HT-29 (cell line): ENCODE results near the gene GSPT1. TPM values are rescaled to one million over a fixed set of nuclear protein-coding genes. Genes with fewer than 3 reads are reported as not detected.

ENCODE experiments used
- DNase-seq: peaks from one replicate; pipeline ENCODE4 v3.0.0-alpha.2; 2015; ENCODE audit warnings: low spot score
- total RNA-seq: library from RNA; depleted of rRNA; stranded (reverse); fragments of >200 nt; shearing (Covaris generic); gene quantifications from 2 replicates; pipeline ENCODE4 v1.2.3, GENCODE V29; 2014

The GSPT1 gene
- total RNA-seq, 1 experiment from 2014 or later = 59.4 TPM

DNA sequence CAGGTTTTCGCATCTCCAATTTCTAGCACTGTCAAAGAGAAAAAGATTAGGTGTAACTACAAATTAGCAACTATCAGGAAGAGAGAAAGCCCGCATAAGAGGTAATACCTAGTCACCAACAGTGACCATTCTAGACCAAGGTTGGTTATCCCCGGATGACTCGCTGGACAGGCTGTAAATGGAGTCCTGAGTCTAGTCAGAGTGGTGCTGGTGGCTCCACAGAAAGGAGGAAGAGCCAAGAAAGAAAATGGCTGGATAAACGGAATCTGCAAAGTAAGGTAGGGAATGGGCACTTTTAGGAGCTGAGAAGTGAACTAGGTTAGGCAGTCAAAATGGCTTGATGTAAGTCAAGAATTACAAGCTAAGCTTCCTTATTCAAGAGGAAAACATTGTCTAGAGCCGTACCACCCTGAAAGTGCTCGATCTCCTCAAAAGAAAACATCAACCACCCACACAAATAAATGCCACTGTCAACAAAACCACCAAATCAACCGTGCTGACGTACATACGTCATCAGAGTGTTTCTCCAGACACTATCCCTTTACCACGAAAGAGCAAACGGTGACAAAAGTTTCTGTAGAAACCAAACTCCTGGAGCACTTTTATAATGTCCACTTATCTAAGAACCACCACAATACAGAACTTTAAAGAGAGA, 2.2 kb downstream of the GSPT1 start:
- DNase-seq = peak; percentile 23

DNA sequence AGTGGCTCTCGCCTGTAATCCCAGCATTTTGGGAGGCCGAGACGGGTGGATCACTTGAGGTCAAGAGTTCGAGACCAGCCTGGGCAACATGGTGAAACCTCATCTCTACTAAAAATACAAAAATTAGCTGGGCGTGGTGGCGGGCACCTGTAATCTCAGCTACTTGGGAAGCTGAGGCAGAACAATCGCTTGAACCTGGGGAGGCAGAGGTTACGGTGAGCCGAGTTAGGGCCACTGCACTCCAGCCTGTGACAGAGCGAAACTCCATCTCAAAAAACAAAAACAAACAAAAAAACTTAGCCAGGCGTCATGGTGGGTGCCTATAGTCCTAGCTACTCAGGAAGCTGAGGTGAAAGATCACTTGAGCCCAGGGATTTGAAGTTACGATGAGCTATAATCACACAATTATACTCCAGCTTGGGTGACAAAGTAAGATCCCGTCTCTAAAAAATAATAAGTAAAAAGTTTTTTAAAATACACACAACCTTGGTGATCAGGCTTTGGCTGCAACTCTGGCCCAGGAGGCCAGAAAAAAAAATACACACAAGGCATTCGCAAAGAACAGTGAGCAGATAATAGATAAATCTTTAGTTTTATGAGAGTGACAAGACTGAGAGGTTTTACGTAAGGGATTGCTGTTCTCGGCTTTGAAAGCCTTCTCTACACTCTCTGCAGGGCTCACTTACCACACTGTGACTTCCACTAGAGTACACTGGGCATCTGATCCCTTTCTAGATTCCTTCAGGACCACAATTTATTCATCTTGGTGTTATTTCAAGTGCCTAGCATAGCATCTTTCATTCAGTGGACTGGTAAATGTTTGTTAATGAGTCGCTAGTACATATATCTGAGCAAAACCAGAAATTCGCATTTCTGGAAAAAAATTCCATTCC, 5.9 kb downstream of the GSPT1 start:
- DNase-seq = no peak

DNA sequence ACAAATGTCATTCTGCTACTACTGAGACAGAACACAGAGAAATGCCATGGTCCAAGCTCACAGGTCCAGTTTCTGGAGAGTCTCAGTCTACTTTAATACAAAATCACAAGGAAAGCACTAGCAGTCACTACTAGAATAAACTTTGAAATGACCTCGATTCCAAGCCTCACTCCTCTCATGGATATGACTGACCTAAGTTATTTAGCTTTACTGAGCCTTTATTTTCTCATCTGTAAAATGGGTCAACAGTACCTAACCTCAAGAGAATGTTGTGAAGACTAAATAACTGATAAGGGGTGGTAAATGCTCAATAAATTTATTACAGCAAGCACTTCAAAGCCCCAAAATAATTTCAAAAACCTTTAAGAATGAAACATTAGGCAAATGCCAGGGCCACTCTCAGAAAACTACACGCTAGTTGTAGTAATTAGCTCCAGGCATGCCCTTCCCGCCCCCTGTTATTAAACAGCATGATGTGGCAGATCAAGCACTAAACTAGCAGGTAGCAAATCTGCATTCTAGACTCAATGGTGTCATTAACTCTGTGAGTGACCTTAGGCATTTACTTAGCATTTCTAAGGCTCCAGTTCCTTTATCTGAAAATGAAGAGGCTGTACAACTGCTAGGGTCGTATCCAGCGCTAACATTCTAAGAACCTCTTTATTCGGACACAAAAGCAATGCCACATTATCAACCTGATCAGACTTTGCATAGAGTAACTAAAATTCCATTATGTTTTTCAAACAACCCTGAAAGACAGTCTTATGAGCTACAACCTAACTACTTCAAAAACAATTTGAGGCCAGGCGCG, 8.4 kb downstream of the GSPT1 start:
- no peak for DNase-seq

DNA sequence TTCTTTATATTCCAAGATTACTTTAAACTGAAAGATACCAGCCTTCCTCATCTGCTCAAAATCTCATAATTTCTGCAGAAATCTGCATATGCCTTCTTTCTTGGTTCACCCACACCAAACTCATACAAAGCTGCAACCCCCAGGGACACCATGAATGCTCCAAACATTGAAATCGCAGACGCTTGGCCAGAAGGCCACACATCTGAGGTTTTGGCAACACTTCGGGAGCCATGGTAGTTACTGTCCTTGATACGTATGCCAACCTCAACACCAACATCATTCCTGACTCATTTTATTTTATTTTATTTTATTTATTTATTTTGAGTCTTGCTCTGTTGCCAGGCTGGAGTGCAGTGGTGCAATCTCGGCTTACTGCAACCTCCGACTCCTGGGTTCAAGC, 11.8 kb downstream of the GSPT1 start:
- DNase-seq = no peak

DNA sequence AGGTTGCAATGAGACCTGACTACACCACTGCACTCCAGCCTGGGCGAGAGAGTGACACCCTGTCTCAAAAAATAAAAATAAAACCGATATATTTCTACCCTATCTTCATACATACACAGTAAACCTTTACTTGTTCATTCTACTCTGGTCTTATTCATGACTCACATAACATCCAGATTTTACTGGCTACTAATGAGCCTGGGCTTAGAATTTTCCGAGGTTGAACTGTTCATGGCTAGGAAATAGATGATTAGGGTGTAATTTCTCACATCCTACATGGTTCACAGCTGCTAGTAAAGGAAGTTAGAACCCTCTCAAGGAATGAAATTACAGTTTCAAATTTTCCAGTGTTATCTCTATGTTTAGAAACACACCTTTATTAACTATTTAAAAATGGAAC, 14.7 kb downstream of the GSPT1 start:
- DNase-seq = no peak

DNA sequence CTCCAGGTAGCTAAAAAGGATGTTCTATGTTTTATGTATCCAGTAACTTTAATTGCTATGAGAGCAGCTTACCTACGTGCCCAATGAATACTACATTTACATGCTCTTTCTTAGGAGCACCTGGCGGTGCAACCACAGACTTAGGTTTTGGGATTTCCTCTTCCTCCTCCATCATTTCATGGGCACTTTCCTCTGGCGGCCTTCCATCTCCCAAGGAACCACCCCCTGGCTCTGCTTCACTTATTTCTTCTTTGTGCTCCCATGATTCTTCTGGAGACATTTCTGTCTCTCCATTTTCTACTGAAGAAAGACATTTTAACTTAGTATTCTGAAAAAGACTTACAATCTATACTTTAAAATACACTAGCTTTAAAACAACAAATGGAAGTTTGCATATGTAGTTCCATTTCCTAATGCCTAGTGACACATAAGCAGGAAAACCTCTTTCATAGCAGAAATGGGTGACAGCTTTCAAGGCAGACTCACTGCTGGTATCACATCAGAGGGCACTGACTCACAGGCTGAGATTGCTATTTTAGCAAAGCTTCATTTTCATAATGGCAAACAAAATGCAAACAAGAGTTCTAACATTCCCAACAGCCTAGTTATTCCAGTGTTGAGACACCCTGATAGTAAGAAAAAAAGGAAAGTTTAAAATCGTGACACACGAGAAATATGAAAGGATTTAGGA, 19.1 kb downstream of the GSPT1 start:
- DNase-seq = no peak

DNA sequence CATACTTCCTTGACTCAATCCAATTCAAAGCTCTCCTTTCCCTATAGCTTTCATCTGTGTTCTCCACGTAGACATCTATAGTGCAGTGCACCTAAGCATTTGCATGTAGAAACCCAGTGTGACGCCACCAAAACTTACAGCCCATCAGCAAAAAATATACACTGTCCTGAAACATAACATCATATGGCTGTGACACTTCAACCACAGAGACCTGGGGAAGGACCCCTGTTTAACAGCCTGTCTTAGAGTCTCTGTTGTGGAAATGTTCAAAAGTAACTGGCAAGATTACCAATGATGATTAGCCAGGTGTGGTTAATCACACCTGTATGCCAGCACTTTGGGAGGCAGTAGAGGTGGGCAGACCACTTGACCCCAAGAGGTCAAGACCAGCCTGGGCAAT, 22.2 kb downstream of the GSPT1 start:
- DNase-seq = no peak

DNA sequence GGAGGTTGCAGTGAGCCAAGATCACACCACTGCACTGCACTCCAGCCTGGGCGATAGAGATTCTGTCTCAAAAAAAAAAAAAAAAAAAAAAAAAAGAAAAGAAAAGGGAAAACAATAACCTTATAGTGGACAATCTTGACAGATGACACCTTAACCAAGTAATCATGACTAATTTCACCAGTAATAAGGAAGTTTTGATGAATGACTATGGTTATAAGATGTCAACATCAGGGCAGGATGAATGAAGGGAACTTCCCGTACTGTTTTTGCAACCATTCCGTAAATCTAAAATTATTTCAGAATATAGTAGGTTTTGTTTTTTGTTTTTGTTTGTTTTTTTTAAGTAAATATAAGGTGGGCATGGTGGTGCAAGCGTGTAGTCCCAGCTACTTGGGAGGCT, 23.0 kb downstream of the GSPT1 start:
- DNase-seq = no peak

DNA sequence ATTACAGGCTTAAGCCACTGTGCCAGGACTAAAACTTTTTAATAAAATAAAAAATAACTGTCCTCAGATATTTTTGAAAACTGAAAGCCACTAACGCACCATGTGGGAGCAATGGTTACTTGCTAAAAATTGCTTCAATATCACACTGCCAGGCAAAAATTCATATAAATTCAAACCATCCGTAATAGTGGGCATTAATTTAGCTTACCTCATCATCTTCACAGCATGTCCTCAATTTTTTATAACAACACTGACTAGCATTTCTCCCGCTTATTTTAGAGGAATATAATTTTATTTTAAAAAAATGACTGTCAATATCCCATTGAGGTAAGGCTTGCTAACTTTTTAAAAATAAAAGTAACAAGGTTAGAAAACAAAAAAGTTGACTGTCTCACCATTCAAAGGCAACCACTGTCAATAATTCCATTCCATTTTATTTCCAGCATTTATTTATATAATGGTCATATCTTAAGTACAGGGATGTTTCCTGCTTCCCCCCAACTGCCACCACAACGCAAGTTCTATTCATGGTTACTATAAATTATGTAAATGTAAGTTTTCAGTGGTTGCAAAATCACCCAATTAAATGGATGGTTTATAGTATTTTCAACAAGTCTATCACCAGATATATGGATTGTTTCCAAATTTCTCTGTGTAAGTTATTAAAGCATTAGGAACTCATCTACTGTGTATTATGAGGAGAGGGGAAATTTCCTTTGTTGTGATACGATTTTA, 25.4 kb downstream of the GSPT1 start:
- DNase-seq = no peak

DNA sequence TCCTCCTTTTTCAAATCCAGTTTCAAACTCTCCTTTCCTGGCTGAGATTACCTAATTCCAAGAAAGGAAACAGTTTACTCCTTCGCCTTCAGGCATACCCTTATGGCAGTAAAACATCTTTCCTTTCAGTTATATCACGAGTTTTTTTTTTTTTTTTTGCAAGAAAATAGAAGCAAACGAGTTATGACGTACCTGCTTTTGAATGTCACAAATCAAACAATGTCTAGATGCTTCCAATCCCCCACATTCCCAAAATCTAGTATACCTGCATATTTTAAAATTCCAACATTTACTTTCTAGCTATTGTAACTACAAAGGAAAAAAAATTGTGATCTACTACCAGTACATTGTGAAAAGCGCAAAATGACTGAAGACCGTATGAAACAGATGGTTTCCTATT, 28.9 kb downstream of the GSPT1 start:
- no peak for DNase-seq

DNA sequence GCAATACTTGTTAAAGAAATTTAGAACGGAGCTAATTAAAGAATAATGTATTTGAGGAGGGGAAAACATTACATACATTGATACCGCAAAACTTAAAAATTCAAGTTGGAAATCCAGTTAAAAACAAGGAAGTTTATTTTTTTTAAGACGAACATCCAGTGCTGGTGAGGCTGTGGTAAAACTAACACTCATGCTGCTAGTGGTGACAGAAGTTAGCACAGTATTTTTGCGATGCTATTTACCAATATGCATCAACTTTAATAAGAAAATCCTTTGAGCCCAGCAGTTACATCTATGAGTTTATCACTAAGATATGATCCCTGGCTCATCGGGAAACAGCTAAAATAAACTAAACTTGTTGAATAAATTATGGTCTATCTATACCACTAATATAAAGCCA, 31.7 kb downstream of the GSPT1 start:
- DNase-seq = no peak

DNA sequence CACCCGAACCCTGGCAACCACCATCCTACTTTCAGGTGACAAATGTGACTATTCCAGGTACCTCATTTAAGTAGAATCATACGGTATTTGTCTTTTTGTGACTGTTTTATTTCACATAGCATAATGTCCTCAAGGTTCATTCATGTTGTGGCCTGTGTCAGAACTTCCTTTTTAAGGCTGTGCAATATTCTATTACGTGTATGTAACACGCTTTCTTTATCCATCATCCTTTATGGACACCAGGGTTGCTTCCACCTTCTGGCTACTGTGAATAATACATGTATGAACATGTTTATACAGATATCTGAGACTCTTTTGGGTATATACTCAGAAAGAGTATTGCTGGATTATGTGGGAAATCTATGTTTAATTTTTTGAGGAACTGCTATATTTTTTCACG, 35.7 kb downstream of the GSPT1 start:
- no peak for DNase-seq

DNA sequence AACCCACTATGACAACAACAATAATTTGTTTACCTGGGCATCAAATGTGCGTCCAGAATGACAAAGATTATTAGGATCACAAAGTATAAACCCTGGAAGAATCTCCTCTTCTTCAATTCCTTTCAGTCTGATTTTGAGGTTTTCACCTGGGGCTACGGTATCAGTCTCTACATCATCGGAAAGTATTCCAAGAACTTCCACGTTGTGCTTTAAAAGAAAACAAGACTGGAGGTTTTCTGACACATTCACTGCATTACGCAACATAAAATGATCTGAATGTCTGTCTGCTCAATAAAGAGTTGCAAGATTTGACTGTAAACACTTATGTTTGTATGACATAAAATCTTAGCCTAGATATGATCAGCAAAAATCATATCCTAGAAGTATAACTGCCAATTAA, 38.4 kb downstream of the GSPT1 start:
- no peak for DNase-seq

DNA sequence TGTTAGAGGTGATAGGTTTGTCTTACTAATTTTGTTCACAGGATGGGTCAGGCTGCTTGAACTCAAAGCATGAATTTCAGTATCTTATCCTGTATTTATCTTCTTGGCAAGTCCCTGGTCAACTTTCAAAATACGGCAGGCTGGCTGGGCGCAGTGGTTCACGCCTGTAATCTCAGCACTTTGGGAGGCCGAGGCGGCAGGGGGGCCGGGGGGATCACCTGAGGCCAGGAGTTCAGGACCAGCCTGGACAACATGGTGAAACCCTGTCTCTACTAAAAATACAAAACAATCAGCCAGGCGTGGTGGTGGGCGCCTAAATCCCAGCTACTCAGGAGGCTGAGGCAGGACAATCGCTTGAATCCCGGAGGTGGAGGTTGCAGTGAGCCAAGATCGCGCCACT, 39.5 kb downstream of the GSPT1 start:
- DNase-seq = no peak

DNA sequence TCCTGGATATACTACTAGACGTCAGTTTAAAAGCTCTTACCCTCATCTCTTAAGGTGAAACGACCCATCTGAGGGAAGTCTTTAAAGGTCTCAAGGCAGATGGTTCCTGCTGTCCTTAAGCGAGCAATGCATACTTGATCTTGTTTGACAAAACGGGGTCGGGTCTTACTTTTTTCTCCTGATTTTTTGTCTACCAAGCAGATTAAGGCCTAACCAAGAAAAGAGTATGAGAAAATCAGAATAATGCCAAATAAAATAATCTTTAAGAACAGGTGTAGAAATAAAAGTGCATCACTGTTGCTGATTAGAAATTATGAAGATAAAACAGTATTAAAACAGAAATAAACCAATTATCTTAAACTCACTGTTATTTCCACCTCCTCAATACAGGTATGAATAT, 40.0 kb downstream of the GSPT1 start:
- DNase-seq = no peak

DNA sequence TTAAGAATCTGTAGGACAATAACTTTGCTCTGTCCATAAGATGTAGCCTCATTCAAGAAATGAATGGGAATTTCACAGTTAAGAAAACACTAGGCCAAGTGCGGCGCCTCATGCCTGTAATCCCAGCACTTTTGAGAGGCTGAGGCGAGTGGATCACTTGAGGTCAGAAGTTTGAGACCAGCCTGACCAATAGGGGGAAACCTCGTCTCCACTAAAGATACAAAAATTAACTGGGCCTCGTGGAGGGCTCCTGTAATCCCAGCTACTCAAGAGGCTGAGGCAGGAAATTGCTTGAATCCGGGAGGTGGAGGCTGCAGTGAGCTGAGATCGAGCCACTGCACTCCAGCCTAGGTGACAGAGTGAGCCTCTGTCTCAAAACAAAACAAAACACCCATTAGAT, 44.6 kb downstream of the GSPT1 start:
- DNase-seq = no peak

DNA sequence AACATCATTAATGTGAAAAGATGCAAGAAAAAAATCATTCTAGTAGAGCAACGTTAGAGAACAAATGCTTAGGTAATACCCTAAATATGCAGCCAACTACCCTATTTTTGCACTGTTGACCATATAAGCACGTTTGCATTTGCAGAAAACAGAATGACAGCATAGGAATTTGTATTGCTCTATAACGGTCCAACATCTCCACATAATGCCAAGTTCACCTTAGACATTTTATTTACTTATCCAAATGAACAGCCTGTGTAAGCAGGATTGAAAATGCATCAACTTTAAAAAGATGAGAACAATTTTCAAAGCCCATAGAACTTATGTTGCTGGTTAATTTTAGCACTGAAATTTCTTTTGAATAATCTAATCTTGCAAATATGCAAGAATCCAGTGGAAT, 45.4 kb downstream of the GSPT1 start:
- DNase-seq = no peak

DNA sequence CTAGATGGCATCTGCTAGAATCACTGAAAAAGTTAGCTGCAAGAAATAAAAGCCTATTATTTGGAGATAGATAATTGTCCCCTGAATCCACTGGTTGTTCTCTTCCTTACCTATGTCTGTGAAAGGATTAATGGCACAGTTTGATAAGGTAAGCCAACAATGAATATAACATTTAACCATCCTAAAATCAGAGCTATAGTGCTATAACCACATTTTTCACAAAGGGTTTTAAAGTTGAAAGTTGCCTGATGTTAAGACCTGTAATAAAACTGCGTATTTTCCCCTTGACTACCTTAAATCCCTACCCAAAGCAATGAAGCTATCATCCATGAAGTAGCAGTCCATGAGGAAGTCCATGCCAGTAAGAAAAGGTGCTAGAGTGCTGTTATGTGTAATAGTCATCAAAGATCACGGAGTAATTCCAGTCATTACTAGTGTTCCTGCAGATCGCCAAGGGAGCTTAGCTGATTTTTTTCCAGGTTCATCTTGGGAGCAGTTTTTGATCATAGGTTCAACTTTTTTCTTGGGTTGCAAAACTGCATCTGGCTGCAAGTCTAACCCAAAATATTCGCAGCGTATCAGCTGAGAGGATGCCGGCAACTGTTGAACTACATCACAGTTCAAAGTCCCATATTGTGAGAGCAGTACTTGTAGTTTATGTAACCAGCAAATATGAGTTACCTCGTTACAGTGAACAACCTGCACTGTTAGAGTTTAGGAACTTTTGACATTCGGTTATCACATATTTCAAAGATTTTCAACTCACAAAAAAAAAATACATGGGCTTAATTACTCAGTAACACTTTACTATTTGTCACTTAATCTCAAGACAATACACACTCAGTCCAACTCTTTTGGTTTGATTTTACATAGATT, 46.2 kb downstream of the GSPT1 start:
- DNase-seq = no peak

DNA sequence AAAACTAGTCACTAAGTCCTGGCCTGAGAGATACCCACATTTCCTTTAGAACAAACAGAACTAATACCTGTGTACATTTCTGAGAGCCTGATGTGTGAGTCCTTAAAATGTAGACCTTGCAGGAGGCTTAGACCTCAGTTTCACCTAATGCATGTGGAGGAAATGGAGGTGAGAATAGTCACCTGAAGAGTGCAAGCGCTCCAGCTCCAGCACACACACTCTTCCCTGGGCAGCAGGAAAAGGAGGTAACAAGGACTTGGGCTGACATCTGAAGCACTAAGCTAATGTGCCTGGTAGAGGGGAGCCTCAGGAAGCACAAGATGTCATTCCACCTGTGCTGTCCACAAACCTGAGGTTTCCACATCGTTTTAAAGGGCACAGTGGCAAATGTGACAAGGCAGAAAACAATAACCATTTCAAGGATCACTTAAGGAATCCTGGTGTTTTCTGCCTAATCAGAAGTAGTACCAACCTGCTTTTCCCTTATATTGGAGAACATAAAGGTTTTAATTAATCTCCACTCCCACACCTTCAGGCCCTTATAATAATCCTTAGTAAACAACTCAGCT, 47.3 kb downstream of the GSPT1 start:
- DNase-seq = no peak

DNA sequence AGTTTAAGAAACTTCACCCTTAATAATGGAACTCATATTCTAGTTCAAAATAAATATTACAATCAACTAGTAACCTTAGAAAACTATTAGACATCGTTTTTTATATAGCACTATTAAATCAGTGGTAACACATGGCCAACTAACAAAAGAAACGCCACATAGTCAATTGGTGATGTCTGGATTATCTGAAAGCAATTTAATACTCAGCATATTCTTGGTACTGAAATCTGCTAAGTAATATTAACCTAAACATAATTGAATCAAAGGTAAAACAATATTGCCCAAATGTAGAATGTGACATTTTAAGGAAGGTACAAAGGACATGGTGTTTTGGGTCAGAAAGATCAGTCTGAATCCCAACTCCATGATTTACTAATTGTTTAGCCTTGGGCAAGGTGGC, 53.3 kb downstream of the GSPT1 start:
- no peak for DNase-seq
